Jurkat, Clone E6-1 (cell line): ENCODE results near the gene FUBP1. TPM values are rescaled to one million over a fixed set of nuclear protein-coding genes. Genes with fewer than 3 reads are reported as not detected.
A peak's percentile ranks its signal among the peaks of the same experiment; 100 is the strongest.
"Not testable (repeated sequence)": the region's sequence is repeated elsewhere in the genome, so short reads cannot be mapped to it uniquely, and the experiment has no call there.

Source experiments
- DNase-seq: peaks from one replicate; pipeline ENCODE4 v3.0.0-alpha.2; 2011; ENCODE audit warnings: low read depth, low spot score
- H3K4me3 ChIP-seq: 2 replicates; pipeline ENCODE4 v1.5.1; 2011; ENCODE audit warnings: mild to moderate bottlenecking, low read length, control low read depth, moderate library complexity
- polyA plus RNA-seq: library from polyadenylated mRNA; unstranded; fragments of >200 nt; gene quantifications from one replicate; pipeline ENCODE4 v1.2.1, GENCODE V29; 2012; ENCODE audit warnings: missing spikeins; ENCODE audit not compliant: insufficient read length, insufficient read depth

Gene FUBP1
- polyA plus RNA-seq, result 165 TPM

- peak within 1 kb of the TSS; percentile 100 for H3K4me3 ChIP-seq
- peak; percentile 99 for DNase-seq
Observed at GRCh38 chr1:77978969-77979876, at the start of gene FUBP1. TSS of gene FUBP1 (minus strand) at chr1:77979072. CDS start at chr1:77979004, 68 bp downstream.

GRCh38 chr1:78021134-78021533 lies 42.3 kb upstream of the FUBP1 start:
- not testable (repeated sequence) for DNase-seq

GRCh38 chr1:78019024-78019423 lies 40.2 kb upstream of the FUBP1 start:
- DNase-seq, result no peak
- no peak overlapping the region for H3K4me3 ChIP-seq

More at GRCh38 chr1:78021134-78021533, 42.3 kb upstream of the FUBP1 start:
- not testable (repeated sequence) for H3K4me3 ChIP-seq

GRCh38 chr1:78015148-78015547 lies 36.3 kb upstream of the FUBP1 start:
- H3K4me3 ChIP-seq, result no peak overlapping the region

GRCh38 chr1:78011050-78011449 lies 32.2 kb upstream of the FUBP1 start:
- no peak overlapping the region for H3K4me3 ChIP-seq
- DNase-seq, result no peak

More at GRCh38 chr1:78015148-78015547, 36.3 kb upstream of the FUBP1 start:
- no peak for DNase-seq

GRCh38 chr1:78009836-78010235 lies 31.0 kb upstream of the FUBP1 start:
- no peak for DNase-seq
- no peak overlapping the region for H3K4me3 ChIP-seq

- no peak for DNase-seq
- no peak overlapping the region for H3K4me3 ChIP-seq
Observed at GRCh38 chr1:78009276-78009675, 30.4 kb upstream of the FUBP1 start.

- no peak for DNase-seq
- H3K4me3 ChIP-seq, result no peak overlapping the region
Observed at GRCh38 chr1:78007677-78008341, 28.9 kb upstream of the FUBP1 start.

- no peak for DNase-seq
- no peak overlapping the region for H3K4me3 ChIP-seq
Observed at GRCh38 chr1:78006521-78006920, 27.6 kb upstream of the FUBP1 start.

GRCh38 chr1:78005755-78006154 lies 26.9 kb upstream of the FUBP1 start:
- DNase-seq, result no peak
- peak overlapping the region; percentile 66 for H3K4me3 ChIP-seq

GRCh38 chr1:78005448-78005722 lies 26.5 kb upstream of the FUBP1 start:
- H3K4me3 ChIP-seq, result peak overlapping the region; percentile 66
- DNase-seq, result no peak

GRCh38 chr1:78004719-78005447 lies 26.0 kb upstream of the FUBP1 start, which contains the start of gene DNAJB4:
TSS of gene DNAJB4 (plus strand) at chr1:78004939. CDS start at chr1:78005111, 172 bp downstream.
- DNase-seq, result peak; percentile 97
- peak within 1 kb of the TSS; percentile 66 for H3K4me3 ChIP-seq

GRCh38 chr1:78003882-78004718 lies 25.2 kb upstream of the FUBP1 start:
- DNase-seq, result peak; percentile 70
- peak overlapping the region; percentile 66 for H3K4me3 ChIP-seq

- no peak for DNase-seq
- H3K4me3 ChIP-seq, result no peak overlapping the region
Observed at GRCh38 chr1:78003070-78003746, 24.3 kb upstream of the FUBP1 start.

GRCh38 chr1:78000536-78000935 lies 21.7 kb upstream of the FUBP1 start:
- H3K4me3 ChIP-seq, DNase-seq: not testable (repeated sequence)

GRCh38 chr1:77996734-77997133 lies 17.9 kb upstream of the FUBP1 start:
- DNase-seq, result no peak
- H3K4me3 ChIP-seq, result no peak overlapping the region

- DNase-seq, result no peak
- H3K4me3 ChIP-seq, result no peak overlapping the region
Observed at GRCh38 chr1:77994117-77994705, 15.3 kb upstream of the FUBP1 start.

- no peak overlapping the region for H3K4me3 ChIP-seq
- no peak for DNase-seq
Observed at GRCh38 chr1:77991638-77992037, 12.8 kb upstream of the FUBP1 start.
